ENCODE data around the gene CUEDC1.

Gene CUEDC1

DNA sequence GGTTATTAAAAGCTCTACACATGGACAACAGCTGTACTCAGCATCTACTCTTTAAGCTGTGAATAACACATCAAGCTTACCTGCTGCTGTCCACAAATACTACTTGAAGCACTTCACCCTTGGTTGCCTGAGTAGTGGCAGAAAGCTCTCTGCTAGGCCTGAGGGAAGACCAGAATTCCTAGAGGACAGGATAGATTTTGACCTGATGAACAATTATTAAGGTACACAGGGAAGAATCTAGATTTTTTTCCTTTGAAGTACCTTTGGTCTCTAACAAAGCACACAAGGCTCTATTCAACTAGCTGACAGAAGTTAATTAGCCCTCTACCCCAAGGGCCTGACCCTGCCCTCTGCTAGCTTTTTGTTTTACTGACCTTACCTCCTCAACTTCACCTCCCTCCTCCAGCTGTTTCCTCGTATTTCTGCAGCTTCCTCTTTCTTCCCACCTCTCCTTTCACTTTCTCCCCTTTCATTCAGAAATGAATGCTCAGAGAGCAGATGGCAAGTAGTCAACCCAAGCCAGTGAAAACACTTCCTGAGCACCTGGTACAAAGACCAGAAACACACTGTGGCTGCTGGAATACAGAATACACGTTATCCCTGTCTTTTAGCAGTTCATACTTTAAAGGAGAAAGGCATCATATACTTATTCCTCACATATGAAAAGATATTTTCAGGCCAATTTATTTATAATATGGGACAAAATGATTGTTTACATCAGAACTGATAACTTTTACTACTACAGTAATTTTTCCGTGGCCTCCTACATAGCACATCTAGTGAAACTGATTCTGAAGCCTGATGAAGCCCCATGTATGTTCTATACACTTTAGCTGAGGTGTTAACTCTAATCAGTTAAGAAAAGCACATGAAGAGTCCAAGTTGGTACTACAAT lies 38.5 kb upstream of the CUEDC1 start:
- peak overlapping the region; percentile 66 for H3K27ac ChIP-seq
- TF ChIP-seq, protein P1, sequence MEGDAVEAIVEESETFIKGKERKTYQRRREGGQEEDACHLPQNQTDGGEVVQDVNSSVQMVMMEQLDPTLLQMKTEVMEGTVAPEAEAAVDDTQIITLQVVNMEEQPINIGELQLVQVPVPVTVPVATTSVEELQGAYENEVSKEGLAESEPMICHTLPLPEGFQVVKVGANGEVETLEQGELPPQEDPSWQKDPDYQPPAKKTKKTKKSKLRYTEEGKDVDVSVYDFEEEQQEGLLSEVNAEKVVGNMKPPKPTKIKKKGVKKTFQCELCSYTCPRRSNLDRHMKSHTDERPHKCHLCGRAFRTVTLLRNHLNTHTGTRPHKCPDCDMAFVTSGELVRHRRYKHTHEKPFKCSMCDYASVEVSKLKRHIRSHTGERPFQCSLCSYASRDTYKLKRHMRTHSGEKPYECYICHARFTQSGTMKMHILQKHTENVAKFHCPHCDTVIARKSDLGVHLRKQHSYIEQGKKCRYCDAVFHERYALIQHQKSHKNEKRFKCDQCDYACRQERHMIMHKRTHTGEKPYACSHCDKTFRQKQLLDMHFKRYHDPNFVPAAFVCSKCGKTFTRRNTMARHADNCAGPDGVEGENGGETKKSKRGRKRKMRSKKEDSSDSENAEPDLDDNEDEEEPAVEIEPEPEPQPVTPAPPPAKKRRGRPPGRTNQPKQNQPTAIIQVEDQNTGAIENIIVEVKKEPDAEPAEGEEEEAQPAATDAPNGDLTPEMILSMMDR (IDR thresholded peaks at IDR 0.05), result no peak
- H3K9me3 ChIP-seq, result no peaks in the 10 kb centered on the region

DNA sequence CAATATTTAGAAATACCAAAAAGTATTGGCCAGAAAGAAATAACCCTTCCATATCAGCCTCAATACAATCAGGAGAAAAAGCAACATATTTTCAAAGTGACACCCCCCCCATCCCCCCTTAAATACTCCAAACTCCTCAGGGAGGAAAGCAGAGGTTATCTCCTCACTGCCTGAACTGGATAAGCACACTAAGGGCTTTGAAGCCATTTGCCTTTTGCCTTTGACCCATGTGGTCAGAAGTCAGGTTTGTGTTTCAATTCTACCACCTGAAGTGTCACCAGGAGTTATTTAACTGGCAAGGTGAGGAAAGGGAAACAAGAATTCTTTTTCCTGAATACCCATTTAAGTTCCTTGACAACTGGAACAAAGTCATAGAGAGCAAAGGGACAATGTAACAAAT lies 36.3 kb upstream of the CUEDC1 start:
- peaks cover 33 to 40% of the 10 kb centered on the region in 2 experiments for H3K4me1 ChIP-seq (ENCODE audit: control insufficient read depth in 1 of 2, insufficient read depth in 1 of 2, low read depth in 1 of 2, low read length in 1 of 2)
- no peaks in the 10 kb centered on the region for H3K9me3 ChIP-seq
- H3K27ac ChIP-seq, result no peak overlapping the region
- no peaks in the 10 kb centered on the region for H3K36me3 ChIP-seq
- no peak overlapping the region for H3K4me3 ChIP-seq (ENCODE audit: low read depth in 1 of 2, low read length in 1 of 2)
- no peaks in the 10 kb centered on the region for H3K27me3 ChIP-seq
- TF ChIP-seq, protein P1 (IDR thresholded peaks at IDR 0.05), result no peak

More for the DNA sequence above, 38.5 kb upstream of the CUEDC1 start:
- Histone ChIP-seq H3K4me3 (ENCODE audit: low read depth in 1 of 2, low read length in 1 of 2) (peak overlapping the region in 1 of 2 experiments; percentile 17), H3K27me3 (no peaks in the 10 kb centered on the region), H3K36me3 (peaks cover 8% of the 10 kb centered on the region), H3K4me1 (ENCODE audit: control insufficient read depth in 1 of 2, insufficient read depth in 1 of 2, low read depth in 1 of 2, low read length in 1 of 2) (peaks cover 24 to 30% of the 10 kb centered on the region in 2 experiments)

DNA sequence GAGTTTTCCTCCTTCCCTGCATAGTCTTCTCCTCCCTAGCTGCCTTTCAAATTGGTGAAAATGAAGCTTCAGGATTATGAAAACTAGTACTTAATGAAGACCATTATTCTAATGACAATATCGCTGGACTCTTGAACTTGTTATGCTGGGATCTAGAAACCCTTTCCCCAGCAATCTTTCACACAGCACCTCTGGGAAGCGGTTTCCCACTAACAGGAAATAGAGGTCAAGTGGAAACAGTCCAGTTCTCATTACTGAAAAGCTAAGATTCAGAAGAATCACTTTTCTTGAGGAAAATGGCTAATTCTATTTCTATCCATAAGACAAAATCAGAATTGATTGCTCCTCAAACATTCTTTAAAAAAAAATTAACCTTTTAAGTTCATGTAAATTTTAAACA lies 34.8 kb upstream of the CUEDC1 start:
- Histone ChIP-seq H3K27ac (no peak overlapping the region), H3K9me3 (no peaks in the 10 kb centered on the region), H3K36me3 (no peaks in the 10 kb centered on the region), H3K4me1 (ENCODE audit: control insufficient read depth in 1 of 2, insufficient read depth in 1 of 2, low read depth in 1 of 2, low read length in 1 of 2) (peaks cover 45 to 49% of the 10 kb centered on the region in 2 experiments), H3K4me3 (ENCODE audit: low read depth in 1 of 2, low read length in 1 of 2) (no peak overlapping the region), H3K27me3 (no peaks in the 10 kb centered on the region)
- TF ChIP-seq, protein P1 (IDR thresholded peaks at IDR 0.05), result no peak

DNA sequence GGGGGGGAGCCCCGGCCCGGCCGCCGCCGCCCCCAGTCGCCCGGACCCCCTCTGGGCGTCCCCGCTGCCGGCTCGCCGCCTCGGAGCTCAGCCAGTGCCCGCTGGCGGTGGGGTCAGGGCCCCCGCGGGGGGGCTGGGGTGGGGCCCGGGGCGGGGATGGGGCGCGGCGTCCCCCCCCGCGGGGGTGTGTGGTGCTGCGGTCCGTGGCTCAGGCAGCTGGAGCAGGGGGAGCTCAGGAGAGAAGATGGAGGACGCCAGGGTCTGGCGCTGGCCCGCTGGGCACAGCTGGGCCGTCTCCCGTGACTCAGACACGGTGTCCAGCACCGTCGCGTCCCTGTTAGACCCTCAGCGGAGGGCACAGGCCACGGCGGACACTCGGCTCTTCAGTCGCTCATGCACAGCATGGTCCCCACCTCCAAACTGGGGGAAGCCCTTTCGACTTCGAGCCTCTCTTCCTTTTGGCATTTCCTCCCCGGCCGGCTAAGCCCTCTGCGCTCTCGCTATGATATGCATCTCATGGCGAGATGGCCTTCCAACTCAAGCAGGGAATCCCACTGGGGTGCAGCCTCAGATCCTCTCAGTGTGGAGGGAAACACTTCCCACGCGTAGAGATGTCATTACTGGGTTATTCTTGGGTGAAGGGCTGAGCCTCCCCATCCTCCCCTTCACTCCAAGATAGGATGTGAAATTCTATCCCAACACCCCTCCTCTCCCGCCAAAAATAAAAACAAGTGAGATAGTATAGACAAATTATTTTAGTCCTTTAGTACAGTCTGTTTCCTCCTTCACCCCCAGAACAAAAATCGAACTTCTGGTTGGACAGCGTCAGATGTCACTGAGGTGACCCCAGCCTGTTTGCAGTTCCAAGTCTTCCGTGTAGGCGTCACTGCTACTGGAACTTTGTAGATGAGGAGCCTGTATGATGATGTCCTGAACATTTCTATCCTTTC lies 33.4 kb upstream of the CUEDC1 start:
- no peaks in the 10 kb centered on the region for H3K27me3 ChIP-seq
- peak overlapping the region; percentile 73 to 90 for H3K4me3 ChIP-seq (ENCODE audit: low read depth in 1 of 2, low read length in 1 of 2)
- peaks cover 53 to 56% of the 10 kb centered on the region in 2 experiments for H3K4me1 ChIP-seq (ENCODE audit: control insufficient read depth in 1 of 2, insufficient read depth in 1 of 2, low read depth in 1 of 2, low read length in 1 of 2)
- TF ChIP-seq, protein P1 (IDR thresholded peaks at IDR 0.05), result no peak
- no peaks in the 10 kb centered on the region for H3K9me3 ChIP-seq
- peak overlapping the region; percentile 98 for H3K27ac ChIP-seq
- H3K36me3 ChIP-seq, result no peaks in the 10 kb centered on the region

DNA sequence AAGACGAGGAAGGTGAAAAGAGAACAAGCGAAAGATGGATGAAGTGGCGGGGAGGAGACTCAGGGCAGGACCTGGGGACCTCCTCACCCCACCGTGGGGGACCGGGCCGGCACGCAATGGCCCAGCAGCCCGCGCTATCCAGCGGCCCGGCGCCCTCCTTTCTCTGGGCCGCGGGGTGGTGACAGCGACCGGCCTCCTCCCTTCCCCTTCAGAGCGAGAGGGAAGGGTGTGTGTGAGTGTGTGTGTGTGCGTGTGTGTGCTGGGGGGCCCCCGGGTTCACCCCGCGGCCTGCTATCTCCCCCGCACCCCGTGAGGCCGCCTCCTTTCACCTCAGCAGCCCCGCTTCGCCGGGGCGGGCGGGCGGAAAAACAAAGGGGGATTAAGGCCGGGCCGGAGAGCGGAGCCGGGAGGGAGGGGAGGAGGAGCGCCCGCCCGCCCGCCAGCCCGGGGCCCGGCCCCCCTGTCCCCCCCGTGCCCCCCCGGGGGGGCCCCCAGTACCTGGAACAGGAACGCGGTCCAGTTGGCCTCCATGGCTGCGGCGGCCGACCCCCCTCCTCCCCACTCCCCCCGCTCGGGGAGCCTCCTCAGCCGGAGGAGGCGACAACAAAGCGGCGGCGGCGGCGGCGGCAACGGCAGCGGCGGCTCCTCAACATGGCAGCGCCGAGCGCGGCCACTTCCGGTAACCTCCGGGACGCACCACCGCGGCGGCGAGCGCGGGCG lies 32.5 kb upstream of the CUEDC1 start, which contains the start of gene VEZF1:
Gene VEZF1, minus strand, starts transcription at position 674 of the 720 bp plus-strand sequence. Its CDS starts 143 bp downstream, at position 531.
- Histone ChIP-seq H3K36me3 (peaks cover 3% of the 10 kb centered on the region), H3K27me3 (no peaks in the 10 kb centered on the region), H3K4me3 (ENCODE audit: low read depth in 1 of 2, low read length in 1 of 2) (peak within 1 kb of the TSS; percentile 73 to 90), H3K9me3 (no peaks in the 10 kb centered on the region), H3K27ac (peak within 1 kb of the TSS; percentile 98), H3K4me1 (ENCODE audit: control insufficient read depth in 1 of 2, insufficient read depth in 1 of 2, low read depth in 1 of 2, low read length in 1 of 2) (peaks cover 53 to 55% of the 10 kb centered on the region in 2 experiments)
- TF ChIP-seq, protein P1 (IDR thresholded peaks at IDR 0.05), result no peak
